Activated CD4-positive, alpha-beta T cell treated with anti-CD3 and anti-CD28 coated beads, Interleukin-2, Interleukin-4, amounts not matched to agents 100 ng/mL and 50 ng/mL, durations not matched to agents 16 hours and 8 hours (primary cell): ENCODE data around the gene PLXNA2.

Experiments
- DNase-seq: peaks from one replicate; pipeline ENCODE4 v3.0.0-alpha.2; 2020; ENCODE audit warnings: low spot score

Gene PLXNA2

DNA sequence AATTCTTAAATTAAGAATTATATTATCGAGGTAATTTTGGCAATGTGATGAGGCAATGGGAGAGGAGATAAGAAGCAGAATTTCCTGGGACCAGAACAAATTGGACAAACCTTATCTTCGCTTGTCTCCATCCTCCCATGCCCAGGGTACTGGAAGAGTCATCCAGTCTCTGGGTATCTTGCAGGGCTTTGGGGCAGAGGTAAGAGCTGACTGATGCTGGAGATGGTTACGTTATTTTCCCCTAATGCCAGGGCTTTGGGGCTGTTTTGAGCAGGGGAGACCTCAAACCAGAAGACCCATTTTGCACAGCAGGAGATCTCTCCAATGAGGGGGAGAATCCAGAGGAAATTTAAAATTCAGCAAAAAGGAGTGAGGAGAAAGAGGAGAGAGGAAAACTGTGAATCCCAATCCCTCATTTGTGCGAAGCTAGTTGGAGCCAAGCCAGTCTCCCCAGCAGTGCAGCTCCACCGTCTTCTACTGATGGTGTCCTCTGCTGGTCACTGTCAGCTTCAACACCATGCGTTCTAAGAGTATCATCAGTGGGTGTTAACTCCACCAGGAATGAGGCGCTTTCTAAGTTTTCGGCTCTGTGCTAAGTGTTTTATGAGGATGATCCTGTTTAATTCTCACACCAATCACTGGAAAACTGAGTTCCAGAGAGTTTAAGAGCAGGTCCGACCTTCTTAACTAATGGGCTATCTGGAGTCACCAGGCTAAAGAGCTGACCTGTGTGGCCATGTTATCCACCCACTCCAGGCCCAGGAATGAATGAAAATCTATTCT, 246.5 kb downstream of the PLXNA2 start:
- peak; percentile 56 for DNase-seq

DNA sequence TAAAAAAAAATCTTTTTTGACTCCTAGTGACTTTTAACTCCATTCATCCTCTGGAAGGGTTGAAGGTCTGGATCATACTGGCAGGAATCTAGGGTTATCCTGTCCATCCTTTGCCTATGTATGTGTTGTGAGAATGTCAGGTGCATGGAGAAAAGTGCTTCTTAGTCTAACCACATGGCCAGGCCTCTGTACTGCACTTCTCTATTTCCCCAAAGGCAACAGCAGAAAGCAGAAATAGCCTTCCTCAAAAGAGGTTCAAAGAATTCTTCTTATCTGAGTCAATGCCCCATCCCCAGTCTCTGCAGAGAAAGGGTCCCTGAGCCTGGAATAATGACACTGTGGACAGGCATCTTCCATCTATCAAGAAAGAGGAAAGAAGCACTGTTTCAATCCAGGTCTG, 247.5 kb downstream of the PLXNA2 start:
- no peak for DNase-seq

DNA sequence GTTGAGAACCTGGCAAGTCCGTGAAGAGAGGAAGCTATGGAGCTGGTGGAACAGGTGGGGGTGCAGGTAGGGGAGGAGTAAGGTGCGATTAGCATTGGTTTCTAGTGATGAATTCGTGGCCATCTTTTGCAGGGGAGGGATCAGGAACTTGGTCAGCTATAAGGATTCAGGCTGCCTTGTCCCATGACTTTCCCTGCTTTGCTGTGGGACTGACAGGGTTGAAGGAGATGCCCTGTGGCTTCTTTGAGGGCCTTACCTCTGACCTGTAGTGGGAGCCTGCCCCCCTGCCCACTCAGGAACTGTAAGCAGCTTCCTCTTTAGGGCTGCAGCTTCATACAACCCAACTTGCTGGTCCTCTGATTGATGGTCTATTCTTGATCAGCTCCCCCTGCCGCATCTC, 248.6 kb downstream of the PLXNA2 start:
- no peak for DNase-seq

DNA sequence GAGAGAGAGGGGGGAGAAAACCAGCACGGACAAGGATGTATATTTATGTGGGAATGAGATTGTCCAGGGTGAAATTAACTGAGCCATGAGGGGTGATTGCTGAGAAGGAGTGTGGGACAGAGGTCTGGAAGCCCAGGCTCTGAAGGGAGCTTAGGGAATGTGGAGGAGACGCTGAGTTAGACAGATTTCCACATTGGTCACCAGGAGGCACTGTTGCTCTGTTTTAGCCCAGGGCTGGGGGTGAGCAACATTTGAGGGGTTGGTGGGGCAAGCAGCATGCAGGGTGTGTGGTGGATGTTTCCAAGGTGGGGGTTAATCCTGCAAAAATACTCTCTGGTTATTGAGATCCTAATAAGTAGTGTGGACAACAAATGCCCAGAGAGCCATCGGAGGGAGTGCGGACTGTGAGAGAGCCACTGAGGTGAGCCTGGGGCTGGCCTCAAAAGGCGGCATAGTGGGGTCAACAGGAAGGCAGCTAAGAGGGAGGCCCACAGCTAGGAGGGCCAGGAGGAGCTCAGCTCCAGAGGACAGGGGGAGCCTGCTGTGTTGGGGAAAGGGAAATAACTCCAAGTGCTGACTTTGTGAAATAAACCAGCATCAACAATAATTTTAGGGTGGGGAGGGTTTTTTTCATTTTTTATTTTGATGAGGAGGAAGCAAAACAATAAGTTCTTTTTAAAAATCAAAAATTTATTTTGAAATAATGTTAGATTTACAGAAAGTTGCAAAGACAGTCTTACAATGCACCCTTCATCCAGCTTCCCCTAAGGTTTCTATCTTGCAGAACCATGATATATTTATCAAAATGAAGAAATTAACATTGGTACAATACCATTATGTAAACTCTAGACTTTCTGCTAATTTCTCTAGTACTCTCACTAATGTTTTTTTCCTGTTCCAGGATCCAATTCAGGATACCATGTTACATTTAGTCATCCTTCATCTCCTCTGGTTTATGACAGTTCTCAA, 250.4 kb downstream of the PLXNA2 start:
- no peak for DNase-seq

DNA sequence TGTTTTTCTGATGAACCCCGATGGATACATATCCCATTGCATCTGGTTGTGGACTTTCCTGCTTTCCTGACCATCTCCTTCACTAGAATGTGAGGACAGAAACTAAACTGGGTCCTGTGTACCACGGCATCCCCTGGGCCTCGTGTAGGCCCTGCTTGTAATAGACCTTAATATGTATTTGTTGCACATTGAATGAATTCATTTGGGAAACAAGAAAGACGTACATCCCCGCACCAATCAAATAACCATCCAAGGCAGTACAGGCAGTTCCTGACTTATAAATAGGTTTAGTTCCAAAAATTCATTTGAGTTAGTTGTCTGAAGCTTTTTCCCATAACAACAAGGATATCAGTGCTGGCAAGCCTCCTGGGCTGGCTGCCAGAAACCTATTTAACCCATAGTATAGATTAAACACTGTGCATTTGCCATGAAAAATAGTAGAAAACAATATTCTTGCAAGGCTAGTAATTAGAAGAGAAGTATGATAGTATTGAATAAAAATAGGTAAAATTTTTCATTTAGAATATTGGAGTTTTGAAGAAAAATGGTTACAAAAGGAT, 251.4 kb downstream of the PLXNA2 start:
- DNase-seq = no peak

DNA sequence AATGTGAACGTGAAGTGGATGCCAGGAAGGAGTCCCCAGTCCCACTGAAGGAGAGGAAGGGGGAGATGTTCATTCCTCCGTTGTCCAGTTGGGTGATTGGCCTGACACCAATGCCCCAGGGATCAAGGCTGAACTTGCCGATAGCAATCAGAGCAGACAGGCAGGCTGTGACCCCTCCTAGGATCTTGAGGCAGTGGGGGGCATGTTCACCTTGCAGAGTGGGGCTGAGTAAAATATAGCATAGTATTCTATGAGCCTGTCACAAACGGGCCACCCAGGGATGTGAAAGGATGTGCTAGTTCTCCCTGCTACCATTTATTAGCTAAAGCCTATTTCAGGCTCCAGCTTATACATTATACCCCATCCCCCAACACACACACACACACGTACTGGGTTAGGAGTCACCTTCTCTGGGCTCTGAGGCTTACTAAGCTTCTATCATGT, 252.6 kb downstream of the PLXNA2 start:
- DNase-seq = no peak

DNA sequence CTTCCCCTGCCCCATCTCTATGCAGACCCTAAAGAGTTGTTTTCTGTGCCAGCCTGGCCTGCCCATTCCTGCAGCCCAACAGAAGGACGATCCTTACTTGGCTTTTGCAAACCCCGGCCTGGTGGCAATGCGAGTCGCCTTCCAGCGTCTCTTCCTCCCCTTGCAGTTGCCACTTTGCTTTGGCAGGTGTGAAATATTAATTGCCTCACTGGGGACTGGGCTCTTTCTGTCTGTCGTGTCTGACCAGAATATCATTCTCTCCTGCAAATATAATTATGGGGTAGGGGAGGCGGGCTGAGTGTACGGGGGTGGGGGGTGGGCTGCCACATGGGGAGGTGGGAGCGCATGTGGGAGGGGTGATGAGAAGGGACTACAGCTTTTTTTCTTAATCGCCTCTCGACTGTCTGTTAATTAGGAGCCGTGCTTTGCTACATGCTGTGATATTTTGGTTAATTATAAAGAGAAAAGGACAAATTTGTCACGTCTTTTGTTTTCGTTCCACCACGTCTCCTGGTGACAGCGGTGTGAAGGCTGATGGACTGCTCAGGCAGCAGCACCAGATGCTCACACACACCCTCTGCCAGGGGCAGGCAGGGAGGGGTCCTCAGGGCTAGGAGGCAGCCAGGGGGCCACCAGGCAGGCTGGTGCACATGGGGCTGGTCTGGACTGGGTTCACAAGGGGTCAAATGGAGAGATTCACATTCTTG, 253.2 kb downstream of the PLXNA2 start:
- no peak for DNase-seq

DNA sequence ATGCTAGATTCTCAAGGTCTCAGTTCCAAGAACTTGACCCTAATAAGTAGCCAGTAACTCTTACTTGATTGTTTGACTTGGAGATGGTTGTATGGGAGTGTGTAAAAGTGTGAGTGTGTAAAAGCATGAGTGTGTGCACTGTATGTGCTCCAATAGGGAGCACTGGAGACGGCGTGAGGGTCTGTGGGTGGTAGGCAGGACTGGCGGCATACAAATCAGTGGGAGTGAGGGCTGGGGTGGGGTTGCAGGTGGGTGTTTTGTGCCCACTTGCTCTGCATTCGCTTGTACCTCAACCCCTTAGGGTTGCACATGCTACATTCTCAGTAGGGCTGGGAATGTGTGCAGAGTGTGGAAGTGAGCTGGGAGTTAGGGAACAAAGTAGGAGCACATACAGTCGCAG, 253.7 kb downstream of the PLXNA2 start:
- DNase-seq = no peak

DNA sequence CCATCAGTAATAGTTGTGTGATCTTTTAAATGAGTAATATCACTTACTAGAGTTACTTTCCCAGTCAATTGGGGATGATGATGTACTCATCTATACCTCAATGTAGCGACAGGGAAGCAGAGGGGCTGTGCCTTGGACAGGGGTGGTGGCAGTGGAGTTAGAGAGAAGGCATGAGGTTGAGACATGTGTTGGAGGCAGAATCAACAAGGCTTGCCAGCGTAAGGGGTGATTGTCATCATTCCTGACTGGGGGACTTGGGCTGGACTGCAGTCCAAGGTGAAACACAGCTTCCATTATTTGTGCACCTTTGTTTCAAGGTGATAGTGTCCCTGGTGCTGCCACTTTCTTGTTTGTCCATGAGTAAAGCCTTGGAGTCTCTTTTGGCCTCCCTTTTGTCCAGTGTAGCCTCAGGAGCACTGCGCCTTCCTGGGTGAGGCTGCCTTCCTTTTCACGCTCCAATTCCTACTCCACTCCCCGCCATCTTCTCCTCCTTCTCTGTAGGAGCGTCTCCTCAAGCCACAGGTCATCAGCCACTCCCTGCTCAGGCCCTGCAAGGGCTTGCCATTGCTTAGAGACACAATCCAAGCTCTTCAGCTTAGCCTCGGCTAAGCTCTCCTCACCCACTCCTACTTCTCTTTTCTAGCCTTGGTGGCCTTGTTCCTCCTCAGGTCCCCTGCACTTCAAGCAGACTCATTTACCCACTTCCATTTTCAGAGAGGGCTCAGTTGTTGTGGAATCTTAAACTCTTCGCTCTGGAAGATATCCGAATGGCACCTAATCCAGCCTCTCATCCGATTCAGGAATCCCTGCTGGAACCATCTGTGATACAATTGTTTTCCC, 255.6 kb downstream of the PLXNA2 start:
- no peak for DNase-seq

DNA sequence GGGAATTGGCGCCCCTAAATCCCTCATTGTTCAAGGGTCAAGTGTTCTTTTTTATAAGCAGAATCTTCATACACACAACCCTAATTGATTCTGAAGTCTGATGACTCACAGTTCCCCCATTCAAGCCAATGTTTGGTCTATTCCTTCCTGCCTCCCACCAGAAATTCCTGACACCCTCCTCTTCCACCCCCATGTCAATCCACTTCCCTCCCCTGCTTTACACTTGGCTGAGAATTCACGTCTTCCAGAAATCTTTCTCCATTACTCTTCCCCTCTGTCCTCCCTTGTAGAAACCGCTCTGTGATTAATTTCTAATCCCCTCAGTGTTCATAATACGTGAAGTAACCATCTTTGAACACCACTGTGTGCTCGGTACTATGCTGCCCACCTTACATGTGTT, 257.0 kb downstream of the PLXNA2 start:
- no peak for DNase-seq

DNA sequence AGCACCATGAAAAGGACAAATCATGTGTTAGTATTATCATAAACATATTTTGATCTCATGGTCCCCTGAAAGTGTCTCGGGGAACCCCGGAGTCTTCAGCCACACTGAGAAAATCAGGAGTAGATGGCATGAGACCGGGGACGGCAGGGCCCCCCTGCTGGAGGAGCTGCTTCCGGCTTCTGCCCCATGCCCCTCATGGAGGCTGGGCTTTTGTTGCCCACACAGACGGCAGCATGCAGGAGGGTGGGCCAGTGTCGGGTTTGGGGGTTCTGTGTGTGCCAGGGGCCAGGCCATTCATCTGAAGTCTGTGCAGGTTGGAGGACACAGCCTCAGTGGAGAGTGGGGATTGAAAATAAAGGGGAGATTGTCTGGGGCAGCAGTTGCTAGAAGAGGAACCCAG, 258.2 kb downstream of the PLXNA2 start:
- DNase-seq = no peak

DNA sequence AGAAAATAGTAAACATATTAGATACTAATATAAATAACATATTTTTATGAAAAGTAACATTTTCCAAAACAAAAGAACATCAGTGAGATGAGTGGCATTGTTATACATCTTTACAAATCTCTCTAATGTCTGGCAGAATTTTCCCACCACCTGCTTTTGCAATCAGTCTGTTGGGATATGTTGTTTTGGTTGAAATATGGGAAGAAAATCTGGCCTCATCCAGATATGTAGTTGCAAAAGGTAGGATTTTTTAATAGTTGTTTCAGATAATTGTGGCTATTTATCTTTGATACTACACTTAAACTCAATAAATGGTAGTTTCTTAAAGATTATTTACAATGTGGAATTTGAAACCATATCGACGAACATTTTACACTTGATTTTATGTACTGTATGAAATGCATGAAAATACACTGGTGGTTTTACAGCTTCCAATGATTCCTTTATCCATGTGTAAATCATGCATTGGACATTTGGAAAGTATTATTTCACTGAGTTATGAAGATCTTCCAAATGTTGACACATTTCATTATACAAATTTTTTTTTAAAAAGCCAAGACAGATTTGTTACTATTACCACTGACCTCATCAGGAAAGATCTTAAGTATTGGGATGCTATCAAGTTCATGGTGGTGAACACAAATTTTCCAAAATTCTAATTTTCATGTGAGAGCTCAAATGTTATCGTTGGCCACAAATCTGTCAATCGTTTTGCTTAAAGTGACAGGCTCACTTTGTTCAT, 259.2 kb downstream of the PLXNA2 start:
- no peak for DNase-seq

DNA sequence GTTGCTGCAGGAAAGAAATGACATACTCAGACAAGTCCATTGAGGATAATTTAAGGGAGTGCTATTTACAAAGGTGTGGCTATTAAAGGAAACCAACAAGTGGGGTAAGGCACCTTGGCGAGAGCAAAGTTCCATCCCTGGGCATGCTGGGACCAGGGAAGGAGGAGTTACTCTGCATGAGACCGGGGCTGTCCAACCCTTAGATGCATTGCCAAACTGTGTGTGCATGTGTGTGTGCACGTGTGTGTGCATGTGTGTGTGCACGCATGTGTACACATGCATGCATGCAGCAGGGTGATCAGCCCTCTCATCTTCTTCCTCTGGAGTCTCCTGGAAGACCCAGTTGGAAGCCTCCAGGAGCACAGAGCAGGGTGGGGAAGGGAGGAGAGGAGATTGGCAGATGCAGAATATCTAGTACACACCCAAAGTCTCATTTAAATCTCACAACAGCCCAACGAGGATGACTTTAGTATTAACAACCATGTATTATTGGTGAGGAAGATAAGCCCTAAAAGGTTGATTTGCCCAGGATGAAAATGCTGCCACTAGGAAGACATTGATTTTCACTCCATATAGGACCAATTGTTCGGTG, 261.0 kb downstream of the PLXNA2 start:
- DNase-seq = no peak

DNA sequence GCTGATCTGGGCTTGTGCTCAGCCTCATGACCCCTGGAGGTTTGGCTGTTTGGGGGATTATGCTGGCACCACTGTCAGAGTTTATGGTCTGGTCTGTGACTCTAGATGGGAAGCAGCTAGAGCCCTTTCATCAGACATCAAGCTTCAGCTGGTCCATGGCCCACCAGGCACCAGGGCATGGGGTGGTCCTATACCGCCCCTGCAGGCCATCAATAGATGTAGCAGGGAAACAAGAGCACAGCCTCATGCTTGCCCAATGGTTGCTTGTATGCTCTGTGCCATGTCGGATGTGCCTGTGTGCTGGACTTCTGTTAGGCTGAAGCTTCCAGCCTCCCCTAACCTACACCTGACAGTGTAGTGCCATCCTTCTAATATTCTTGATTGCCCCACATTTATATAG, 262.2 kb downstream of the PLXNA2 start:
- no peak for DNase-seq

DNA sequence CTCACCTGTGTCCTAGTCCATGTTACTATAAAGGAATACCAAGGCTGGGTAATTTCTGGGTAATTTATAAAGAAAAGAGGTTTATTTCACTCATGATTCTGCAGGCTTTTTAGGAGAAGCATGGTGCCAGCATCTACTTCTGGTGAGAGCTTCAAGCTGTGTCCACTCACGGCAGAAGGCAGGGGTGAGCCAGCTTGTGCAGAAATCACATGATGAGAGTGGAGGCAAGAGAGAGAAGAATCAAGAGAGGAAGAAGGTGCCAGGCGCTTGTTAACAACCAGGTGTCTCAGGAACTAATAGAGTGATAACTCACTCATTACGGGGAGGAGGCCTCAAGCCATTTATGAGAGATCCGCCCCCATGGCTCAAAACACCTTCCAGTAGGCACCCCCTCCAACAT, 265.7 kb downstream of the PLXNA2 start:
- DNase-seq = no peak

DNA sequence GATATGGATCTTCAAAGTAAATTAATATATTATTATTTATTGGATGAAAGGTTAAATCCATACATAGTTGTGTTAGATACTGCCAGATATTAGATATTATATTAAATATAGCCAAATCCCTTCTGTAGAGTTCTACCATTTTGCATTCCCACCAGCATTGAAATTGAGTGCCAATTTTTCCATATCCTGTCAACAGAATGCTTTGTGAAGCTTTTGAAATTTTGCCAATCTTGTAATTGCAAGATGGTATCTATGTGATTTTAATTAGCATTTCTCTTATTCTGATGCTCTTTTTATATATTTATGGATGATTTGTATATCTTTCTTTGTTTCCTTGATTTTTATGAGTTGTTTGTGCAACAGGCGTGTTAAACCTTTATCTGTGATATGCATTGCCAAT, 266.3 kb downstream of the PLXNA2 start:
- DNase-seq = no peak

DNA sequence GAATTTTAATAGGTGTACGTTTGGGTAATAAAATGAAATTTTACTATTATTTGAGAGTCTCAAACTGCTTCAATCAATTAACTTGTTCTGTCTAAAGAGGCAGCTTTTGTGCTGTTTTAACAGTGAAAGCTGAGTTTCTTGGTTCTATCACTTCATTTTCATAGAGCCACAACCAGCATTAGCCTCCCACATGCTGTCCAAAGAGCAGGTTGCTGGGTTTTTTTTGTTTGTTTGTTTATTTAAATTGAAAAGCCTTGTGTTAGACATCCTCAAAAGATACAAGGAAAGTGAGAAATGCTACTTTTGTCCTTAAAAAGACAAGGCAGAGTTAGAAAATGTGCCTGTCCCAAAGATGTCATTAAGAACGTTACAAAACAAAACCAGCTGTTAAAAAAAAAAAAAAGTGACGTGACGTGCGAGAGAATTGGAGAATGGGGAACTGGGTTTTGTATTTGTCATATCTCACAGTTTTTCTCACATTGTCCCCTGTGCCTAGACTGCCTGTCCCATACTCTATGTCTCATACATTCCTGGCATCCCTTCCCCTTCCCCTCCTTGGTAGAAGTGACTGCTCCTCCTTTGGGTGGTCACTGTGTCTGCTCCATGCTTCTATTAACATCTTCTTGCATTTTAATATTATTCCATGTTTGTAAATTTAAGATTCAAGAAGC, 270.2 kb downstream of the PLXNA2 start:
- DNase-seq = no peak

DNA sequence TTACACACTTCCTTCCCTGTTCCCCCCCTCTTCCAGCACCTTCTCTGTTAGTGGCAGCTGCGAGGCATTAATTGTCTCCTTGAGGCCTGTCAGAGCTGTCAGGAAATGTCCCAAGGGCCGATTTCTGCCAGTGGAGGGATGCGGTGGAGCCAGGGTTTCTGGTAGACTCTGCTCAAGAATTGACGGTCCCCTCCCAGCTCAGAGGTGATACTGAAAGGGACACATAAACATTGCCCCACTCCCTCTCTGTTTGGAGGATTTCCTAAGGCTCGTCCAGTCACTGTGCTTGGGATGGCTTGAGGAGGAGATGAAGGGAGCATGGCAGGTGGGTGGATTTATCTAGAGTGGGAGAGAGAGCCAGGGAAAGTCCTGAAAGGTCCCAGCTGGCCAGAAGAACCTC, 271.8 kb downstream of the PLXNA2 start:
- DNase-seq = no peak
